GM19395 (cell line): ENCODE data around the gene C4orf33.
"Not testable (repeated sequence)": the region's sequence is repeated elsewhere in the genome, so short reads cannot be mapped to it uniquely, and the experiment has no call there.

Experiments
- ATAC-seq: cut with Tn5 transposase; IDR thresholded peaks from one replicate; pipeline ENCODE4 v1.9.1; 2021; ENCODE audit warnings: mild to moderate bottlenecking, moderate library complexity; ENCODE audit not compliant: unreplicated experiment

C4orf33 gene, protein sequence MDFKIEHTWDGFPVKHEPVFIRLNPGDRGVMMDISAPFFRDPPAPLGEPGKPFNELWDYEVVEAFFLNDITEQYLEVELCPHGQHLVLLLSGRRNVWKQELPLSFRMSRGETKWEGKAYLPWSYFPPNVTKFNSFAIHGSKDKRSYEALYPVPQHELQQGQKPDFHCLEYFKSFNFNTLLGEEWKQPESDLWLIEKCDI

DNA sequence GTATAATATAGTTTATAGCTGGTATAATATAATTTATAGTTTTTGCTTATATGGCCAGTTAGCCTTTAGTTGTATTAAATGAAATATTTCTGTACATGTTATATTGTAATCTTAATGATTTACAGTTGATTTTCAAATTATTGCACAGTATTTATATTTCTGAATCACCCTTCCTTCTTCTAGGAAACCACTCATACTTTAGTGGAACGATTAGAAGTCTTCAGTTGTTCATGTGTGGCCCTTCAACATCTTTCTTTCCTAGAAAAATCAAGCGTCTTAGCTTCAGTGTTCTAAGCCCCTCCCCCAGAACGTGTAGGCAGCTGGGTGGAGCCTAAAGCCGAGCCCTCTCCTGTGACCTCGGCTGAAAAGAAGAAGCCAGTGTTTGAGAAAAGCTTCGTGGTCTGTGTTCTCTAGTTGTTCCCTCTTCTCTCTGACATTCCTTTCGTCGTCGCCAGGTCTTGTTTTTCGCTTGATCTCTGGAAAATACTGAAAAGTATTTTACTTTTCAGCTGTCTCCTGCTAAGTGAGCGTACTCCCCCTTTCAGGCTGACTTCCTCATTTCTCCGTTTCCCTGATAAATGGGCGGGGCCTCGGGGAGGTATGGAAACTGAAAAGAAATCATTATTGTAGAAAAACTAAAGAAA is at the start of gene C4orf33:
TSS of gene C4orf33 (plus strand) at position 342 of the 644 bp plus-strand sequence. CDS start 6,459 bp downstream, outside the sequence.
- ATAC-seq = peak; percentile 52

- no peak for ATAC-seq
Measured at GRCh38 chr4:129059028-129059427, 36.9 kb upstream of the C4orf33 start.

GRCh38 chr4:129062580-129062979 is 33.4 kb upstream of the C4orf33 start:
- no peak for ATAC-seq

GRCh38 chr4:129063640-129064039 is 32.3 kb upstream of the C4orf33 start:
- ATAC-seq = no peak

DNA sequence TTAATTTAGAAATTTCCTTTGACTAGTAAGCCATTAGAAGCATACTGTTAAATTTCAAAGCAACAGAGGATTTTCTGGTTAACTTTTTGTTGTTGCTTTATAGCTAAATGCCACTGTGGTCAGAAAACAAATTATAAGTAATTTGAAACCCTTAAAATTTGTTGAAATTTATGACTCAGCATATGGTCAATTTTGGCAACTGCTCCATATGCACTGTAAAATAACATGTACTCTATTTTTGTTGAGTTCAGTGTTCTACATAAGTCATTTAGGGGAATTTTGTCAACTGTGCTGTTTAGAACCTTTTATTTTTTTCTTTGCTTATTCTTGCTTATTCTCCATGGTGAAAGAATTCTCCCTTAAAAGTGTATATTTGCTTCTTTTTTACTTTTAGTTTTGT is 31.2 kb upstream of the C4orf33 start:
- ATAC-seq = no peak

DNA sequence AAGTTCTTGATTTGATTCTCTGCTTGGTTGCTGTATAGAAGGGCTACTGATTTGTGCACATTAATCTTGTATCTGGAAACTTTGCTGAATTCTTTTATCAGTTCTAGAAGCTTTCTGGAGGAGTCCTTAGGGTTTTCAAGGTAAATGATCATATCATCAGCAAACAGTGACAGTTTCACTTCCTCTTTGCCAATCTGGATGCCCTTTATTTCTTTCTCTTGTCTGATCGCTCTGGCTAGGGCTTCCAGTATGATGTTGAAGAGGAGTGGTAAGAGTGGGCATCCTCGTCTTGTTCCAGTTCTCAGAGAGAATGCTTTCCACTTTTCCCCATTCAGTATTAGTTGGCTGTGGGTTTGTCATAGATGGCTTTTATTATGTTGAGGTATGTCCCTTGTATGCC is 26.4 kb upstream of the C4orf33 start:
- ATAC-seq = not testable (repeated sequence)

DNA sequence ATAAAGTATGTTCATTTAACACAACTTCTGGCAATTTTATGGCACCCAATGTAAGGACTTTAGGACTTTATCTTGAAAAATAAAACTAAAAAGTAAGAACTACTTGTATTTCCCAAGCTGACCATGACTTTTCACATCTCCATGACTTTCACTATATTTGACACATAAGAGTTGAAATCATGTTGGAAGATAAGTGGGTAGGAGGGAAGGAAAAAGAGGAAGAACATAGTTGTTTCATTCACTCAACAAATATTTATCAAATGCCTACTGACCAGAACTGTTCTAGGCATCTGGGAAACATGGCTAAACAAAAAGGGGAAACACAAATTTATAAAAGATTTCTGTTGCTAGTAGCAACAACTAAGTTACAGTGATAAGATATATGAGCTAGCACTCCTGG is 18.6 kb upstream of the C4orf33 start:
- ATAC-seq = no peak

DNA sequence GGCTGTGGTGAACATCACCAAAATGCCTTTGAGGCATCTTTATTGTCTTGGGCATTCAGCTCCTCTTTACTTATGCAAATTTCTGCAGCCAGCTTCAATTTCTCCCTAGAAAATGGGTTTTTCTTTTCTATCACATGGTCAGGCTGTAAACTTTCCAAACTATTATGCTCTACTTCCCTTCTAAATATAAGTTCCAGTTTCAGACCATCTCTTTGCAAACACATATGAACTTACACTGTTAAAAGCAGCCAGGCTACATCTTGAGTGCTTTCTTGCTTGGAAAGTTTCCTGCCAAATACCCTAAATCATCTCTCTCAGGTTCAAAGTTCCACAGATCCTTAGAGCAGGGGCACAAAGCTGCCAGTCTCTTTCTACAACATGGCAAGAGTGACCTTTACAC is 15.8 kb upstream of the C4orf33 start:
- ATAC-seq = no peak

- ATAC-seq = no peak
Measured at GRCh38 chr4:129082302-129082701, 13.7 kb upstream of the C4orf33 start.

GRCh38 chr4:129085472-129085871 is 10.5 kb upstream of the C4orf33 start:
- ATAC-seq = no peak

DNA sequence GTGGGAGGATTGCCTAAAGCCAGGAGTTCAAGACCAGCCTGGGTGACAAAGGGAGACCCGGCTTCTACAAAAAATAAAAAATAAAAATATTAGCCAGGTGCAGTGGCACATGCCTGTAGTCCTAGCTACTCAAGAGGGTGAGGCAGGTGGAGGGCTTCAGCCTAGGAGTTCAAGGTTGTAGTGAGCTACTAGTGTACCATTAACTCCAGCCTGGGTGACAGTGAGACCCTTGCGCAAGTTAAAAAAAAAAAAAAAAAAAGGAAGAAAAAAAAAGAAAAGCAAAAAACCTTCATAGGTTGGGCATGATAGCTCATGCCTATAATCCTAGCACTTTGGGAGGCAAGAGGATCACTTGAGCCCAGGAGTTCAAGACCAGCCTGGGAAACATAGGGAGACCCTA is 8.4 kb upstream of the C4orf33 start:
- no peak for ATAC-seq

DNA sequence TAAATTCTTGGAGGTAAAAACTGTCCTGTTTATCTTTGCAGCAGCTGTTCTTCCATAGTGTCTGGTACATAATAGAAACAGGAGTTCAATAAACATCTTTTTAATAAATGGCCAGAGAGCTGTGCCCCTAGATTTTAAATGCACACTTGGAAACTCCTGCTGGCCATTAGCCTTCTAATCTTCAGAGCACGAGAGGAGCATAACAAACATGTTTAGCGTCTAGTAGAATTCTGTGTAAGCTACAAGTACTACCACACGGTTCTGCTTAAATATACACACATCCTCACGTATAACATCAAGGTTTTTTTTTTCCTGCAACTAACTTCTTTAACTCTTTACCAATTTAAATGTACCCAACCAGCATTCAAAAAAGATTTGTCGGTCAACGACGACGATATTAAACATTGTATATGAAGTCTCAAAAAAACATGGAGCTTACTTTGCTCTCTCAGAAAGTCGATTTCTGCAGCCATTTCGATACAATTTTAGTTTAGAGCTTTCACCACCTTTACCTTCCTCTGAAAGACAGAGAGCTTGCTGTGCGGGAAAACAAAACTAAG is 3.2 kb upstream of the C4orf33 start:
- ATAC-seq = no peak

DNA sequence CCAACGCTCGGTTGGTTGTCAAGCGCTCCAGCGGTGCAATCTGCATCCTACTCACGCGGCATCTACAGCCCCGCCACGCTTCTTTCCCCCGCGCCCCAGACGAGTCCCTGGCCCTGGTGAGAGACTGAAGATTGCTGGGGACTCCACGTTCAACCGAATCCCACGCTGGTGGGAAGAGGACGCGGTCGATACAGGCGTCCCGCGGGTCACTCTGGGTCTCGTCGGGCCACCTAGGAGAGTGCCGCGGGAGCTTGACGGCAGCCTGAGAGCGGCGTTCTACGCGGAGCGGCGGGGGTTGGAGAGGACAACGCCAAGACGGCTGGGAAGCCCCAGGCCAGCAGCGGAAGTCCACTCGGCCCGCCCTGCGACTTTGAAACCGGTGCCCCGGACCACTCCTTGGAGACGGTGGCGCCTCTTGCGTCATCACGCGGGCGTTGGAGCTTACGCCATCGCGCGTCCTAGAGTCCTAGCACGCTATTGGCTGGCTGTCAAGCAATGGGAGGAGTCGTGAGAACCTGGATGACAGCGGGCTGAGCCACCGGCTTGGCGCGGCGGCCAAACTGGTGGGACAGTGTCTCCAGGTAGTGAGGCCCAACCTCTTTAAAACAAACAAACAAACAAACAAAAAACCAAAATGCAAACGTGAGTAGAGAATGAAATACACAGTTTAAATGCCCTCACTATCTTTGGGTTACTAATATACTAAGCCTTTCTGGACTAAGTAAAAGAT is 2.6 kb upstream of the C4orf33 start, which contains the start of gene SCLT1:
TSS of gene SCLT1 (minus strand) at position 349 of the 730 bp plus-strand sequence. CDS start 436 bp downstream, outside the sequence.
- ATAC-seq = peak; percentile 92

DNA sequence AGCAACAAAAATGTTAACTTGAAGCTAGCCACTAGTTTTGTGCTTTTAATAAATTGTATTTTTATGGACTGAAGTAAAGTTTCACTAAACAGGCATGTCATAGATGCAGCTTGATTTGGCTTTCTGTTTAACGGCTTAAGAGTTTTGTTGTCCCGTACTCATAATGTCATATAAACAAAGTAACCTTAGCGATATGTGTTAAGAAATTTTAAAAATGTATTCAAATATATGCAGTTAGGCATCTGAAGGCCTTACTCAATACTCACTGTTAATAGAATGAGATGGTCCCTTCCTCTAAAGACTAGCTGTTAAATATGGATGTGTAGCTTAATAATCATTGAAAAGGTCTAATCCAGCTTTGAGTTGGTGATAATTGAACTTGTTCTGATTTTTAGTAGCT is 1.6 kb upstream of the C4orf33 start:
- ATAC-seq = no peak

DNA sequence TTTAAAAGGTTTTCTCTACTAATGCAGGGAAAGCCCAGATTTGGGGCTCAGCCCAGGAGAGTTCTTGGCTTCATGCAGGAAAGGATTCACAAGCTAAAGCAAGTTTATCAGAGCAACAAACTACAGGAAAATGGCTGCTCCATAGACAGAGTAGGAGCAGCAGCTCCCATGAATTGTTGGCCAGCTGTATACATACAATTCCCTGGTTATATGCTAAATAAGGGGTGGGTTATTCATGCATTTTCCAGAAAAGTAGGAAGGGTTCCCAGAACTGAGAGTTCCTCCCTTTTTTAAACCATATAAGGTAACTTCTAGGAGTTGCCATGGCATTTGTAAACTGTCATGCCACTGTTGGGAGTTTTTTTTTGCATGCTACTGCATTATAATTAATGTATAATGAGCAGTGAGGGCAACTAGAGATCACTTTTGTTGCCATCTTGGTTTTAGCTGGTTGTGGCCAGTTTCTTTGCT is 2.6 kb downstream of the C4orf33 start:
- ATAC-seq = no peak

DNA sequence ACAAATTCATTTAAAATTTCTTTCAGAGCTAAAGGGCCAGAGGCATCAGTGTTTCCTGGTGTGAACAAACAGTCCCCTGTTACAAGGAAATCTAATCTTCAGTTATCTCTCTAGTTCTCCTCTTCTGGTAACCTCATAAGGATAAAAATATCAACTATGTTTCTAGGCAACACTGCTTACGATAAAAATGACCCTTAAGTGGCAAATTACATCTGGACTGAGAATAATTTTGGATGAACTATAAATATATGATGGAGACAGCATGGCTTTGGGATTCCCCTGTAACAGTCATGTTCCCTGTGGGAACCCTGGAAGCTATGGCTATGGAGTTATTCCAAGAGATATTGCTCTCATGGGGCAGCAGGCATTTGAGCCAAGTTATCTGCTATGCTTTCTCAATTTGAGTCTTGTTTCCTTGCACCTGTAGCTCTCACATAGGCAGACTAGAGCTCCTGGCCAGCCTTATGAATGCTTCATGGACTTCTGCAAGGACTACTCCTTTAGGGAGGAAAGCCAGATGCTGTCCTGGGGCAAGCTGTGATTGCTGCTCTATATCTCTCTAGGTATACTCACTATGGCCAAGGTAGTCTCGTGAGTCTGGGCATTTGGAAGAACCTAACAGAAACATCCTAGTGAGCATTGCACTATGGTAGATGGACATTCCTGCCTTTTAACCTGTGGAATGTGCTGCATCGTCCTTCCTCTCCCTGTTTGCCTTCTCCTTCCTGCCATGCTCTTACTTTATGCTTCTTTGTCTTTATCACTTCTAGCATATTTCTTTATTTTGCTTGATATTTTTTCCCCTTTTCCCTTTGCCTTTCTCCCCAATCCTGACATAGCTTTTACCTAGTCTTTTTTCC is 14.2 kb downstream of the C4orf33 start:
- ATAC-seq = no peak

GRCh38 chr4:129110931-129111330 is 15.0 kb downstream of the C4orf33 start:
- no peak for ATAC-seq

DNA sequence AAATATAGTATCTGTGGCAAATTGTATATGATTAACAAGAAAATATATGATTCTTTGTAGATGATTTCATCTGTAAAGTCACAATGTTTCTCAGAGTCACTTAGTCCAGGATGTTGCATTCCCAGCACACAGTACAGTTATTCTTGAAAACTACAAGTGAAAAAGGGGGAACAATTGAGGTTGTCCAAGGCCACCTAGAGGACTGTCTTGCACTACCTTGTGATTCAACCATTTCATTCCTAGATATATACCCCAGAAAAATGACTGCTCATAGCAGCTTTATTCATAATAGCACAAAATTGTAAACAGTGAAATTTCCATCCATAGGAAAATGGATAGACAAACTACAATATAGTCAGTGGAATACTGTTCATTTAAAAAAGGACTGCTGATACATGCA is 16.0 kb downstream of the C4orf33 start:
- ATAC-seq = no peak

GRCh38 chr4:129113434-129113833 is 17.5 kb downstream of the C4orf33 start:
- ATAC-seq = no peak

GRCh38 chr4:129113919-129114318 is 18.0 kb downstream of the C4orf33 start:
- no peak for ATAC-seq

- ATAC-seq = no peak
Measured at GRCh38 chr4:129117705-129118104, 21.8 kb downstream of the C4orf33 start.
